HG03354 (cell line): ENCODE results near the gene PNPLA8.
"Not testable (repeated sequence)": the region's sequence is repeated elsewhere in the genome, so short reads cannot be mapped to it uniquely, and the experiment has no call there.

Source experiments
- ATAC-seq: cut with Tn5 transposase; IDR thresholded peaks from one replicate; pipeline ENCODE4 v1.9.1; 2021; ENCODE audit warnings: mild to moderate bottlenecking; ENCODE audit not compliant: unreplicated experiment, poor library complexity, severe bottlenecking

The PNPLA8 gene

GRCh38 chr7:108525985-108526767 lies at the start of gene PNPLA8:
Gene PNPLA8, minus strand, starts transcription at chr7:108526135. Its CDS starts 10,644 bp downstream, at chr7:108515491.
- peak; percentile 94 for ATAC-seq

GRCh38 chr7:108575156-108575555 lies 49.2 kb upstream of the PNPLA8 start:
- no peak for ATAC-seq

- ATAC-seq = no peak
Measured at GRCh38 chr7:108572480-108572879, 46.5 kb upstream of the PNPLA8 start.

- peak; percentile 24 for ATAC-seq
Measured at GRCh38 chr7:108570146-108570755, 44.3 kb upstream of the PNPLA8 start.

GRCh38 chr7:108569381-108570145 lies 43.6 kb upstream of the PNPLA8 start, which contains the start of the genes DNAJB9 and THAP5:
Gene DNAJB9, plus strand, starts transcription at chr7:108569874. Its CDS starts 1,853 bp downstream, at chr7:108571727.
Gene THAP5, minus strand, starts transcription at chr7:108569706. Its CDS starts 137 bp downstream, at chr7:108569569.
- peak; percentile 93 for ATAC-seq

GRCh38 chr7:108568801-108569380 lies 43.0 kb upstream of the PNPLA8 start:
- ATAC-seq = no peak

- no peak for ATAC-seq
Measured at GRCh38 chr7:108565987-108566386, 40.1 kb upstream of the PNPLA8 start.

GRCh38 chr7:108561047-108561619 lies 35.2 kb upstream of the PNPLA8 start:
- ATAC-seq = no peak

- no peak for ATAC-seq
Measured at GRCh38 chr7:108559253-108559652, 33.3 kb upstream of the PNPLA8 start.

- no peak for ATAC-seq
Measured at GRCh38 chr7:108557617-108558016, 31.7 kb upstream of the PNPLA8 start.

- no peak for ATAC-seq
Measured at GRCh38 chr7:108557191-108557590, 31.3 kb upstream of the PNPLA8 start.

GRCh38 chr7:108556665-108557064 lies 30.7 kb upstream of the PNPLA8 start:
- ATAC-seq = not testable (repeated sequence)

GRCh38 chr7:108548141-108548896 lies 22.4 kb upstream of the PNPLA8 start:
- not testable (repeated sequence) for ATAC-seq

GRCh38 chr7:108541478-108541877 lies 15.5 kb upstream of the PNPLA8 start:
- ATAC-seq = no peak

- not testable (repeated sequence) for ATAC-seq
Measured at GRCh38 chr7:108538685-108539084, 12.8 kb upstream of the PNPLA8 start.

GRCh38 chr7:108538236-108538635 lies 12.3 kb upstream of the PNPLA8 start:
- ATAC-seq = not testable (repeated sequence)

GRCh38 chr7:108537229-108537628 lies 11.3 kb upstream of the PNPLA8 start:
- no peak for ATAC-seq

GRCh38 chr7:108535744-108536143 lies 9.8 kb upstream of the PNPLA8 start:
- no peak for ATAC-seq

GRCh38 chr7:108535257-108535656 lies 9.3 kb upstream of the PNPLA8 start:
- no peak for ATAC-seq
